GM18502 (cell line): ENCODE results near the gene SBF2.
"Not testable (repeated sequence)": the region's sequence is repeated elsewhere in the genome, so short reads cannot be mapped to it uniquely, and the experiment has no call there.

ENCODE experiments used
- ATAC-seq: cut with Tn5 transposase; IDR thresholded peaks from one replicate; pipeline ENCODE4 v1.9.1; 2021; ENCODE audit warnings: mild to moderate bottlenecking; ENCODE audit not compliant: unreplicated experiment, poor library complexity

Gene SBF2

DNA sequence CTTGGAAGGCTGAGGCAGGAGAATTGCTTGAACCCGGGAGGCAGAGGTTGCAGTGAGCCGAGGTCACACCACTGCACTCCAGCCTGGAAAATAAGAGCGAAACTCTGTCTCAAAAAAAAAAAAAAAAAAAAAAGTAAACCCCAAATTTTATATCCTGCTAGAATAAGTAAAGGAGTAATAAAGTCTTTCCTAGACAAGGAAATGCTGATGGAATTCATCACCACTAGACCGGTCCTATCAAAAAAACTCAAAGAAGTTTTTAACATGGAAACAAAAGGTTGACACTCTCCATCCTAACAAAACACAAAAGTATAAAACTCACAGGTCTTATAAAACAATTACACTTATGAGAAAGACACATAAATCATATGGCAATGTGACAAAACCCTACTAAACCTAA, 213.9 kb downstream of the SBF2 start:
- ATAC-seq, result no peak

DNA sequence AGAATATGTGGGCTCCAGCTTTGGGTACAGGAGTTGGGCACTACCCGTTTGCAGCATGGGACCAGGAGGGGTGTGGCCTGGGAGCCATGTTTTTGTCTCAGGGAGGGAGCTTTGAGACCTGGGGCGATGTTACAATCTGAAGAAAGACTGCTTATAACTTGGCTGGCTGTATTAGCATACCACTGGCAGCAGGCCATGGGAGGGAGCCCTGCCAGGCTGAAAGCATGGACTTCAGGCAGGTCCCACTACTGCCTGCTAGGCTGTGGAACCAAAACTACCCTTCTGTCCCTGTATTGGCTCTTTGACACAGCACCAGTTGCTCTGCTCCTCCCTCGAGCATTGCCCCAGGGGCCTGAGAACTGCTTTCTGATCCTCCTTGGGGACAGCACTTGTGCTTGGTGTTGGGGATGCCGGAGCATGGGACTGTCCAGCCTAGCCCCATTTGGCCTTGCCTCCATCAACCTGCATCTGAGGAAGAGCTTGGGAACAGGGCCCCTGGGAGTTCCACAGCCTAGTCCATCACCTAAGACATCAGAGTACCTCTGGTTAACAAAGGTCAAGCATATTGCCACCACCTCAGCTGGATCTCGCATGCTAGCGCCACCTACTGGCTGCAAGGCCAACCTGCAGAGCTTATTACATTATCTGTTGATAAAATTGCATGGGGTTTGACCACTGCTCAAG, 217.4 kb downstream of the SBF2 start:
- ATAC-seq, result no peak

DNA sequence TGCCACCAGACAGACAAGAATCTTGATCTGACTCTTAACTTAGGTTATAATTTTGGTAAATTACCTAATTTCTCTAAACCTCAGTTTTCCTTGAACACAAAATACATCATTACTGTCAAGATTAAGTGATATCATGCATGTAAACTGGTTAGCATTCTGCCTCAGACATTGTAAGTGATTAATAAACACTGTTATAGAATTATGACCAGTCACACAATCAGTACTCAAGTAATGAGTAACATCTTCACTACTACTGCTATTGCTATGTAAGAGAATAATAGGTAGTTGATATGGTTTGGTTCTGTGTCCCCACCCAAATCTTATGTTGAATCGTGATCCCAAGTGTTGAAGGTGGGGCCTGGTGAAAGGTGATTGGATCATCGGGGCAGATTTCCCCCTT, 218.9 kb downstream of the SBF2 start:
- no peak for ATAC-seq

DNA sequence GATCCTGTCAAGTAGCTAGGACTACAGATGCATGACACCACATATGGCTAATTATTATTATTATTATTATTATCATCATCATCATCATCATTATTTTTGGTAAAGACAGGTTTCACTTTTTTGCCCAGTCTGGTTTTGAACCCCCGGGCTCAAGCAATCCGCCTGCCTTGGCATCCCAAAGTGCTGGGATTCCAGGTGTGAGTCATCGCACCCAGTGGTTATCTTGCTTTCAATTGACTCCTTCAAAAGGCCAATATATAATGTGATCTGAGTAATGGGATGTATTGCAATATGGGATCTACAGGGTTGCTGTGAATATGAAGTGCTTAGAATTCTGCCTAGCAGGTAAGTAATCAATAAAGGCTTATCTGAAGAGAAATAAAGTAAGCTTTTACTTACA, 221.2 kb downstream of the SBF2 start:
- no peak for ATAC-seq

DNA sequence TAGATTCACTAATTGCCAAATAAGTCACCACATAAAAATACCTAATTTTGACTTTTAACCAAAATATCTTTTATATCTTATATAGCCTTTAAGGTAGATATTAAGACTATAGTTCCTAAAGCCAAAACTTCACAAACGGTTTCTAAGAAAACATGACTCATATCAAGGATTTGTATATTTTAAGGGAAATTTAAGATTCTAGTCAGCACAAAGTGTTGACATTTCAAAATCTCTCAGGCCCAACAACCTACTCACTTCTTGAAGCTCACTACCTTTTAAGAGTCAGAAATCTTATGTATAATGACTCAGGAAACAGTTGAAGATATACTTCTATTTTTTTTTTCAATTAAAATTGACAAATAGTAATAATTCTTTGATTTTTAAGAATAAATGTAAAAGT, 221.9 kb downstream of the SBF2 start:
- ATAC-seq, result no peak

DNA sequence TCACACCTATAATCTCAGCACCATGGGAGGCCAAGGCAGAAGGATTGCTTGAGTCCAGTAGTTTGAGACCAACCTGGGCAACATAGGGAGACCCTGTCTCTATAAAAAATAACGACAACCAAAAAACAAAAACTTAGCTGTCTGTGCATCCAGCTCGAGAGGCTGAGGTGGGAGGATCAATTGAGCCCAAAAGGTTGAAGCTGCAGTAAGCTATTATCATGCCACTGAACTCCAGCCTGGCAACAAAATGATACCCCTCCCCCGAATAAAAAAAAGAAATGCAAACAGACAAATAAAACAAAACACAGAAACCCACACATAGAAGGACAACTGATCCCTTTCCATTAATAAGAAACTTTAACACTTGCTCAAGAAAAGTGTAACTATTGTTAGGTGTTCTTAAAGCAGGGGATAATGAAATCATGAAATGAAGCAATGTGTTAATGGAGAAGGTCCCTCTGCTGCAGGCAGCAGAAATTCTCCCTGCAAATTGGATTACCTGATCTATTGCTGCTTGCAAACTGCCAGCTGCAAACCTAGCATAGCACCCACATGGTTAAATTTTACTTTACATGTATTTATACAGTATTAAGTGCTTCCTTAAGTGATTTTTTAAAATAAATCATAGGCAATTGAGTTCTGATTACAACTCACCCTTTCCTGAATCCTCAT, 226.3 kb downstream of the SBF2 start:
- no peak for ATAC-seq

DNA sequence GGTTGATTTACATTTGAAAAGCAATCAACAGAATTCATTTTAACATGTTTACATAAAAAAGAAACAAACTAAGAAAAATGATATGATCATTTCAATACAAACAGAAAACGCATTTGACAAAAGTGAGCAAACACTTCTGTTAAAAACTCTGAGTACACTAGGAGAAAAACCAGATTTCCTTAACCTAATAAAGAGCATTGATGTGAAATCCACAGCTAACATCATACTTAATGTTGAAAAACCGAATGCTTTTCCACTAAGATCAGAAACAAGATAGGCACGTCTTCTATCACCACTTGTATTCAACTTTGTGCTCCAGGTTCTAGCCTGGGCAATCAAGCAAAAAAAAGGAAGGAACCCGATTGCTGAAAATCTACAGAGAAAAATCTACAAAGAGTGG, 227.6 kb downstream of the SBF2 start:
- ATAC-seq, result no peak

DNA sequence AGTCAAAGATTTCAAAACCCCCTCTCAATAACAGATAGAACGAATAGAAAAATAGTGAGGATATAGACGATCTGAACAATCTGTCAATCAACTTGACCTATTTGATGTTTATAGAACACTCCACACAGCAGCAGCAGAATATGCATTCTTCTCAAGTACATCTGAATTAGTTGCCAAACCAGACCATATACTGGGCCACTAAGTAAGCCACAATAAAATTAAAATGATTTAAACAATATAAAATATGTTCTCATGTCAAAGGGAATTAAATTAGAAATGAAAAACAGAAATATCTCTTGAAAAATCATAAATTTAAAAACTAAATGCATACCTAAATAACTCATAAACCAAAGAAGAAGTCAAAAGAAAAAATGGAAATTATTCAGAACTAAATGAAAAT, 229.2 kb downstream of the SBF2 start:
- ATAC-seq, result no peak

DNA sequence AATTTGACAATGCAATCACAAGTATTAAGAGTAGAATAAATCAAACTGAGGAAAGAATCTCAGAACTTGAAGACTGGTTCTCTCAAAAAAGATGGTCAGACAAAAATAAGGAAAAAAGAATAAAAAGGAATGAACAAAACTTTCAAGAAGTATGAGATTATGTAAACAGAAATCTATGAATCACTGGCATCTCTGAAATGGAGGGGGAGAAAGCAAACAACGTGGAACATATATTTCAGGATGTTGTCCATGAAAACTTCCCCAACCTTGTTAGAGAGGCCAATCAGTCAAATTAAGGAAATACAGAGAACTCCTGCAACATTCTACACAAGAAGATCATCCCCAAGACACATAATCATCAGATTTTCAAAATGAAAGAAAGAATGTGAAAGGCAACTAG, 235.7 kb downstream of the SBF2 start:
- ATAC-seq, result no peak

DNA sequence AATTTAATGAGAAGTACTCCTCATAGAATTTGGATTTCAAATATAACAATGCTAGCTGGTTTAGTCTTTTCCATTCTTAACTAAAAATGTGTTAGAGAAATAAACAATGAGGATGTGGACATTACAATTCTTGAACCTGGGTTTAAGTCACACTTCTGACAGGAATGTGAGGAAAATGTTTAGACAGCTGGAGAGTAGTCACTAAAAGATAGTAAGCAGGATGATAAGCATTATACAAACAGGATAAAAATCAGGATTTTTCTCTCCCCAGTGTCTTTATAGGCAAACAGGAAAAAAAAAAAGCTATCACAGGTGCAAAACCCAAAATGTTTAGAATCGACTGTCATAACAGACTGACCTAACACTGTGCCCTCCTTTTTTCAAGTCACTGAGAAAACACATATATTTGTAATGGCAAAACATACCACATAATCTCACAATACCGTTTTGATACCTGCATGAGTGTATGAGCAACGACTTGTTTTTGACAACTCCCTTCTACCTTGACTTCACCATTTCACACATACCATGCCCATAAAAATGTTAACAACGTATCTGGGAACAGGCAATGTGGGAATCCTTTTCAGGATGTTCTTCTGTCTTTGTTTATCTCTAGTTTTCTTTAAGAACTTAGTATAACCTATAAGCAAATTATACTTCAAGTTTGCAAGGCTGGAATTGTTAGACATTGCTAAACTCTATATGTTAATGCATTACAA, 242.0 kb downstream of the SBF2 start:
- ATAC-seq, result no peak

DNA sequence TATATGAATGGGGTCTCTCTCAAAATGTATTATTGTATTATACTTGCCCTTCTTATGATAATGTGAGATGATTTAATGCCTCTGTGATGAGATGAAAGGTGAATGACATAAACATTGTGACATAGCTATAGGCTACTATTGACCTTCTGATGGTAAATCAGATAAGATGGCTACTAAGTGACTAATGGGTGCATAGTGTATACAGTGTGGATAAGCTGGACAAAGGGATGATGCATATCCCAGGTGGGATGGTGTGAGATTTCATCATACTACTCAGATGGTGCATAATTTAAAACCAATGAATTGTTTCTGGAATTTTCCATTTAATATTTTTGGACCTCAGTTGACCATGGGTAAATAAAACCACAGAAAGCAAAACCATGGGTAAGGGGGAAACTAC, 243.5 kb downstream of the SBF2 start:
- no peak for ATAC-seq

DNA sequence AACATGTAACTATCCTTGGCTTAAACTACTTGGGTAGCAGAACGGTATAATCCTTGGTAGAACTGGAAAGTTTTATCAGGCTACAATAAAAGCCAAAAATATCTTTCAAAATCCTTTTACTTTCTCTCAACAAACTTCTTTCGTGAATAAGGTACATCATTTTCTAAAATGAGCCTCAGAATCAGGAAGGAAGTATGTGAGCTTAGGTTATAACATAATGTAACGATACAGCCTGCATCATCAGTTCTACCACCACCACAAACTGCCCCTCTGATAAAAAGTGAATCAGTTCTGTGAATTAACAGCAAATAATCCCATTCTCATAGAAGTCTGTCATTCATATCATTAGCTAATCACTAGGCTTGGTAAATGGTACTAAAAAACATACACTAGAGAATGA, 244.3 kb downstream of the SBF2 start:
- ATAC-seq, result no peak

DNA sequence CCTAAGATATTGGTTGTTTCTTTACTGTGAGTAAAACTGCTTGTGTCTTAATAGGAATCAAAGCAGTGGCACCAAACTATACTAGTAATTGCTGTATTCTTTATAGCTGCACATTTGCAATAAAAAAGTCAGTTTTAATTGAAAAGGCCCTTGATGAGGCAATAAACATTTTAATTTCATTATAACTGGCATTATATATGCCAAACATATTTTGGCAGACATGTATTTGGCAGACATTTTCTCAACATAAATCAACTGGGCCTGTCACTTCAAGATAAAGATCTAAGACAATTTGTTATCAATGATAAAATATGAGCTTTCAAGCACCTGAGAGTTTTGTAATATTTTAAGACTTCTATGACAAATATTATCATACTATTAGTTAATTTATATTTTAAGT, 245.7 kb downstream of the SBF2 start:
- ATAC-seq, result no peak

DNA sequence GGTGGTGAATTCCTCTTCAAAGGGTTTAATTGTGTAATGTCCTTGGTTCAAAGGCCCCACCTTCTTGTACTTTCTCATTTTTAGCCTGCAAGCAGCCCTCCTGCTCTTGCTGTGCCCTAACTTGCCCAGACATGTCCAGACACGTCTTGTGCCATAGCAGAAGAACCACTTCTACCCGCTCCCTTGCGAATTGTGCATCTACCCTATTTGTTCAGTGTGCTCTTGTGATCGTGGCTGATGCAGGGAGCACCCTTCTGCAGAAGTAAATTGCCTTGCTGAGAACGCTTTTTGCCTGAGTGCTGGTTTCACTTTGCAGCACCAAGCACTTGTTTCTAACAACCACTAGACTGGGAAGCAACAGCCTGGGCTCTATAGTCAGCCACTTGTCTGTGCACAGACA, 249.4 kb downstream of the SBF2 start:
- no peak for ATAC-seq

DNA sequence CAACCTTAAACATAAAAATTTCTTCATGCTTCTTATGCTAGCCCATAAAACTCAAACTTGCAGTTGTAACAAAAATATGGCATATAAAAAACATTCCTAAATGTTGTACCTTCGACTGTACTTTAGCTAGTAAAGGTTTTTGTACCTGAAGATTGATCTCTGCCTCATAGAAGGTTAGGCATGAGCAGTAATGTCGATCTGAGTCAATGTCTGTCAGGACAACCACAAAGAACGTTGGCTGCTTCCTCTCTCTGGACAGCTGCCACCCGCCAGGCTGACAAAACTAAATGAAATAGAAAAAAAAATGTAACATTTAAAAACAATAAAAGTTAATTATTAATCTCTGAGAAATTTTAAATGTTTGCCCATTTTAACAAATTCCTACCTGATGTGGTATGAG, 251.3 kb downstream of the SBF2 start:
- ATAC-seq, result no peak

DNA sequence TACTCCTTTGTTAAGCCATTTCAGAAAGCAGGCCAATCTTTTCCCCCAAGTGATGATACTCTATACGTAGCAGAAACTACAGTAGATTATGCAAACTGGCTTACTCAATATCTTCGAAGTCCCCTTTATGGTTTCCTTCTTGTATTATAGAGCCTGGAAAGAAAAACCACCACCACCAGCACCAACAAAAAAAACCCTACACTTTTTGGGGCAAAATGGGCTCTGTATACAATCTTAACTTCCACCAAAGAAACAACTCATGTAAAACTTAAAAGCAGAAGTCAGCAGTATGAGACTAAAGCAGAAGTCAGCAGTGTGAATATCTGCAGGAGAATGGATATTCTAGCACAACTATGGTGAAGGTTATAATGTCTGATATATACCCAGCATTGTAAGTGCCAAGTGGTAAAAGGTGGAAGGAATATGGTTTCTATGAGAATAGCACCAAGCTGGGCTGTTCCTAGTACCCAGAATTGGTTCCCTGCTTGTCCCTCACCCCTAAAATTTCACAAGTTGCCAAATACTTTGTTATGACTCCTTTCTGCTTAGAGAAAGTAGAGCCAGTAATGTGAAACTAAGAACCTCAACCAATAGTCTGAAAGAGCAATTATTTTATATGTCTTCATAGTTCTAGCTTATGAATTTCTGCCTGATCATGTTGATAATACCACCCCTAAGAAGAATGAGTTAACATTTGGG, 252.1 kb downstream of the SBF2 start:
- ATAC-seq, result no peak

DNA sequence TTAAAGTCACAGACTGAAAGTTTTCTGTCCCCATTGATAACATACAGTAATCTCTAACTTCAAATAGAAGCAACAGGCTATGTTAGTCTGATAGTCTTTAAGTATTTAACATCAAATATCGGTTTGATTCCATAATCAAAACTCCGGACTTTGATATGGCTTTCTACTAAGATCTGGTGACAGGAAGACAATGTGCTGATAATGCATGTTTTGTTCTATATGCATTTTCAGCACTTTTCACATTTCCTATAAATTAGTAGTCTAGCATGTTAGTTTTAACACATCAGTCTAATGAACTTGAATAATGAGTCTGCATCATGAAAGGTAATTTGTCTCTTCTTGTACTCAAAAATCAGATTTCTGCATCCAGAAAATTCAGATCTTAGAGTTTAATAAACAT, 252.7 kb downstream of the SBF2 start:
- ATAC-seq, result no peak

DNA sequence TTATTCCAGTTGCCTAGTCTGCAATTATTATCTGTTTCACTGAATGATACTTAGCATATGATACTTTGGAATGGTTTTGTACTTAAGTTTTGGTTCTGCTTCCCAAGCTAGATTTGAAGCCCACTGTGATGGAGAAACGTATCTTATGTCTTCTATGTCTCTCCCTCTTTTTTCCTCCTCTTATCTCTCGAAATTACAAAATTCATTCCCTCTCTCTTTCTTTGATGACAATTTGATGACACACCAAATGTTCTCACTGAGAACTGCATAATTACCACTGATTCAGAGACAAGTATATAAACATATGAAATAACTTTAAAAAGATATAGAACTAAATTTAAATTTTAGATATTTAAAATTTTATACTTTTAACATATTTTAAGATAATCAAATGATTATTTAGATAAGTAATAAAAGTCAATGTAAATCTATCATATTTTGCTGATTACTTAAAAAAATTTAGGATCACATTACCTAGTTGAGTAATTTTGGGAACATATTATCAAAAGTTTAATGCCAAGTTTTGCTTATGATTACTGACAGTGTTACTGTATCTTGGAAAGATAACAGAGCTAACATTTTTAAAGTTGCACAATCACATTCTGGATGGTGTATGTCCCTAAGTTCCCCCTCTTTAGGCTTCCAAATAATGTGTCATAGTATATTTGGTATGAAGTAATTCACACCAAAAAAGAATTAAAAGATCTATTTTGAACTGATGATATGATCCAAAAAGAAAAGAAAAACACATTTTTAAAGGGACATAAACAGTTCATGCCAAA, 255.3 kb downstream of the SBF2 start:
- ATAC-seq, result no peak

DNA sequence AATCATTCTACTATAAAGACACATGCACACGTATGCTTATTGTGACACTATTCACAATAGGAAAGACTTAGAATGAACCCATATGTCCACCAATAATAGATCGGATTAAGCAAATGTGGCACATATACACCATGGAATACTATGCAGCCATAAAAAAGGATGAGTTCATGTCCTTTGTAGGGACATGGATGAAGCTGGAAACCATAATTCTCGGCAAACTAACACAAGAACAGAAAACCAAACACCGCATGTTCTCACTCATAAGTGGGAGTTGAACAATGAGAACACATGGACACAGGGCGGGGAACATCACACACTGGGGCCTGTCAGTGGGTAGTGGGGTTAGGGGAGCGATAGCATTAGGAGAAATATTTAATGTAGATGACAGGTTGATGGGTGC, 258.1 kb downstream of the SBF2 start:
- not testable (repeated sequence) for ATAC-seq

DNA sequence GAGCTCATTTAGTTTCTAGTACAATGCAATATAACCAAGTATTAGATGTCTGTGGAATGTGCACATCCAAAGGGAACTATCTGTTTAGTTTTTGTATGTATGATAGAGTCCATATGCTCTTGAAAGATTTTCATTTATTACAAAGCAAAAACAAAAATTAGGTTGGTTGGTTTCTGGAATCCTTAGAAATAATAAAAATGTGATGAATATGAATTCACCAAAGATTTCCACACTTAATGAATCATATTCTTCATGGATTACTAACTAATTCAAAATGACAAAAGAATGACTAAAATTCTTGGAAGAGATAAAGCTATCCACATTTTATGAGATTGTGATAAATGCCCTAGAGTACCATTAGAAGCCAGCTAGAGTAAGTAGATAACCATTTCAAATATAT, 261.1 kb downstream of the SBF2 start:
- ATAC-seq, result no peak
